Umbilical cord (tissue), 2 donors: ENCODE measurements around the gene OR5C1. TPM values are rescaled to one million over a fixed set of nuclear protein-coding genes. Genes with fewer than 3 reads are reported as not detected.
A peak's percentile ranks its signal among the peaks of the same experiment; 100 is the strongest.
"Not testable (repeated sequence)": the region's sequence is repeated elsewhere in the genome, so short reads cannot be mapped to it uniquely, and the experiment has no call there.

ENCODE experiments used
- DNase-seq: peaks from one replicate; pipeline ENCODE4 v3.0.0-alpha.2; 2015; ENCODE audit warnings: low spot score
- total RNA-seq: library from RNA; depleted of rRNA; stranded (reverse); fragments of >200 nt; gene quantifications from one replicate; pipeline ENCODE4 v1.2.3, GENCODE V29; 2014; ENCODE audit warnings: low replicate concordance; ENCODE audit not compliant: insufficient read depth

OR5C1 gene
- total RNA-seq, 1 donor from 2014 or later: 1.2 TPM

- peak; percentile 82 for DNase-seq
Observed at GRCh38 chr9:122810306-122810946, 21.7 kb downstream of the OR5C1 start.

DNA sequence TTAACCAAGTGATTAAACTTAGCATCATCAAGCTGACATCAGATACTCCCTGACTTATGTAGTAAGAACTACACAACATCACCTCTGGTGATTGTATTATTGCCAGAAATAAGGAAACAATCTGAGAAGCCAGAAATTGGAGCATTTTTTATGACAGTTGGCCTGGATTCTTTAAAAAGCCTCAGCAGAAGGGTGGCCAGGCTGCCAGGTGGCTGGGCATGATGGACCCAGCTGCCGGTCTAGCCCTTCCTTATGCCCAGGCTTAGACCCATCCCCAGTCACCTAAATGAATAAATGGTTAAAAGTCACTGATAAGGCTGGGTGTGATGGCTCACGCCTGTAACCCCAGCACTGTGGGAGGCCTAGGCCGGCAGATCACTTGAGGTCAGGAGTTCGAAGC is 24.0 kb downstream of the OR5C1 start:
- DNase-seq: no peak

DNA sequence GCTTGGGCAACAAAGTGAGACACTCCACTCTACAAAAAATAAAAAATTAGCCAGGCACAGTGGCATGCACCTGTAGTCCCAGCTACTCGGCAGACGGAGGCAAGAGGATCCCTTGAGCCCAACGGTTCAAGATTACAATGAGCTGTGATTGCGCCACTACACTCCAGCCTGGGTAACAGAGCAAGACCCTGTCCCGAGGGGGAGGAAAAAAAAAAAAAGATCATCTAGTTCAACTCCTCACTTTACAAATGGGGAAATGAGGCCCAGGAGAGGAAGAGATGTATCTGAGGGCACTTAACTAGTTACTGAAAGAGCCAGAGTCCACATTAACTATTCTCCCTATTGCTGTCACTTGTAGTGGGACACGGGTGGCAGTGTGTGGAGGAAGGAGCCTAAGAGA is 25.8 kb downstream of the OR5C1 start:
- DNase-seq: no peak

GRCh38 chr9:122815544-122815943 is 26.8 kb downstream of the OR5C1 start:
- no peak for DNase-seq

DNA sequence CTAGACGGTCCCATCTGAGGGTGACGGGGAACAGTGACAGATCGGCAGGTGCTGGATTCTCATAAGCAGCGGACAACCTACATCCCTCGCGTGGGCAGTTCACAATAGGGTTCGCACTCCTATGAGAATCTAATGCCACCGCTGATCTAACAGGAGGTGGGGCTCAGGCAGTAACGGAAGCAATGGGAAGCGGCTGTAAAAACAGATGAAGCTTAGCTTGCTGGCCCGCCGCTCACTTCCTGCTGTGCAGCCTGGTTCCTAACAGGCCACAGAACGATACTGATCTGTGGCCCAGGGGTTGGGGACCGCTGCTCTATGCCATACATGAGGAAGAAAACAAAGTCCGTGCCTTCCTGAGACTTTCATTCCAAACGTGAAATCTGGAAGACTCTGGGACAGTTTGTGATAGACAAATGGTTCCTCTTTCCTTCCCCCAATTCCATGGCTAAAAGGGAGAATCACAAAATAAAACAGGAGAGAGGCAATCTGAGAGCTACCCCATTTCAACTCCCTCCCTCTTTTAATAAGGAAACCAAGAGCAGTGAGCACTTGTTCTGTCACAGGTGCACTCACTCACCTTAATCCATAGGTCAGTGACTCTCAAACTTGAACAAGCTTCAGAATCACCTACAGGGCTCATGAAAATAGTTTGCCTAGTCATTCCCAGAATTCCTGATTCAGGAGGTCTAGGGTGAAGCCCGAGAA is 27.6 kb downstream of the OR5C1 start:
- DNase-seq: peak; percentile 57

DNA sequence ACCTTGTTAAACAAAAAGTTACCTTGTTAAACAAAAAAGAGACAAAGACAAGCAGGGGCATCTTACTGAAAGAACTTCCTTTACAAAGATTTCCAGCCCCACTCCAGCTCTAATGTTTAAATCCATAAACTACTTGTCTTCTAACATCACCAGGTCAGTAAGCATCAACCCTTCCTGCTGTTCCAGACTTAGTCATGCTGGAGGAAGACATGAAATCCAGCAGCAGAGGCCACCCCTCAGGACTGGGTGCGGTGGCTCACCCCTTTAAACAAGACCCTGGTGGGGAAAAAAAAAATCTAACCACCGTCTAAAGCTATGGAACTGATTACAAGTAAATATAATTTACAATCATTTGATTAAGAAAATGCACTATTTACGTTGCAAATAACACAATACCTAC is 30.6 kb downstream of the OR5C1 start:
- DNase-seq: no peak

DNA sequence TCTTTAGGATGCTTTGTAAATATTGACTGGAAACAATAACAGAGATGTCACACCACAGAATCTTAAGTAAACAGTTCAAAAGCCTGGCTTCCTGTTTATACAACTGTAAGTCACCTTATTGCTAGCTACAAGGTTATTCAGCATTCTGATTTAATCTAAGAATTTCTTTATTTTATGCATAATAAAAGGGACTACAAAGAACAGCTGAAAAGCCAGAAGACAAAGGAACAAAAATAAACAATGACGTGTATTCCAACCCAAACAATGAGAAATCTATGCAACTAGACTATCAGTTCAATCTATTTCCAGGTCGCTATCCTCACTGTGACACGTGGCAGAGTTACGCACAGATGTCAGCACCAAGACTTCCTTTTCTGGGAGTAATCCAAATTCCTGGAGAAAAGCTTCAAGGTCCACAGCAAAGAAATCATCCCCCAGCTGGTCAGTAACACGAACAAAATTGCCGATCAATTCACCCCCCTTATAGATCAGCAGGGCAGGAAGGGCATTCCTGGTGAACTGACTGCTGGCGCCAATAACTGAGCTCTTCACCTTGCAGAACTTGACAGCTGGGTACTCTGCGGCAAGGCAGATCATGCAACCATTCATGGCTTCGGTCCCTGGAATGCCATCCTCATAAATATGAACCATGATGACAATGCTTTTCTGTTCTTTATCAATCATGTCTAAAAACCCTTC is 31.2 kb downstream of the OR5C1 start:
- DNase-seq: no peak

DNA sequence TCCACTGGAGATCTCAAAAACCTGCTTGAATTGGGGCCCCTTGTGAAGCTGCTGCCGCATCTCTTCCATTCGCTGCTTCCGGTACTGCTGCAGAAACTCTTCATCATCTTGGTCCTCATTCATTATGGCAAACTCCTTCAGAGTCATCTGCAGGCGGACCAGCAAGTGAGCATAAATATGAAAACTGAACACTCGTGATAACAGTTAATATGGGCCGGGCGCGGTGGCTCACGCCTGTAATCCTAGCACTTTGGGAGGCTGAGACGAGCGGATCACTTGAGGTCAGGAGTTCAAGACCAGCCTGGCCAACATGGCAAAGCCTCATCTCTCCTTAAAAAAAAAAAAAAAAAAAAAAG is 31.7 kb downstream of the OR5C1 start:
- DNase-seq: no peak

GRCh38 chr9:122821278-122821943 is 32.7 kb downstream of the OR5C1 start:
- peak; percentile 43 for DNase-seq

GRCh38 chr9:122822056-122822455 is 33.3 kb downstream of the OR5C1 start:
- DNase-seq: no peak

DNA sequence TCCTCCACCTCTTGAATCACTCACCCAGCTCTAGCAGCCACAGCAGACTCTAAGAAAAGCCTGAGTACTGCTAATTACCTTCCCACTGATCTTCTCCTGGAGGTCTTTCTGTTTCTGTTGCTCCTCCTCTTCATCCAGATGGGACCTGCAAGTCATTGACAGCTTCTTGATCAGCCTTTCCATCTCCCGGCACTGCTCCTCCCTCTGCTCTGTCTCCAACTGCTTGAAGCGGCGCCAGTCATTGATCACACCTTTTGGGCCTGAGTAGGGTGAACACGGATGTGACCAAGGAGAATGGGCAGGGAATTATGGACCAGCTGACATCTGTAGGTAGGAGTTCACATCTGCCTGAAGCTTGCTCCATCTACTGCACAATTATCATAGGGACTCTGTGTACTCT is 34.2 kb downstream of the OR5C1 start:
- DNase-seq: no peak

GRCh38 chr9:122827761-122828093 is 39.0 kb downstream of the OR5C1 start:
- no peak for DNase-seq

GRCh38 chr9:122828965-122829284 is 40.2 kb downstream of the OR5C1 start:
- not testable (repeated sequence) for DNase-seq

DNA sequence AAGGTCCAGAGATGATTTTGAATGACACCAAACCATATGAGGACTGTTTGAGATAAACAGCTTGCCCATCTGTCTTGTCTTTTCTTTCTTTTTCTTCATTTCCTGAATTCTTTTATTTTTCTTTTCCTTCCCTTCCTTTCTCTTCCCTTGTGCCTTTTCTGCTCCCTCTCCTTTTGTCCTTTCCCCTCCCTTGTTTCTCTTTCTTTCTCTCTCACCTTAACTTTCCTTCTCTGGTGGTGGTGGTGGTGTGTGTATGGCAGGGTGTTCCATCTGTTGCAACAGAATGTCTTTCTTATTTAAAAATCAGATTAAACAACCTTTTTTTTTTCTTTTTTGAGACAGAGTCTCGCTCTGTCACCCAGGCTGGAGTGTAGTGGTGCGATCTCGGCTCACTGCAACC is 43.5 kb downstream of the OR5C1 start:
- no peak for DNase-seq

GRCh38 chr9:122835313-122835731 is 46.6 kb downstream of the OR5C1 start:
- no peak for DNase-seq

GRCh38 chr9:122837266-122837850 is 48.6 kb downstream of the OR5C1 start:
- DNase-seq: no peak

DNA sequence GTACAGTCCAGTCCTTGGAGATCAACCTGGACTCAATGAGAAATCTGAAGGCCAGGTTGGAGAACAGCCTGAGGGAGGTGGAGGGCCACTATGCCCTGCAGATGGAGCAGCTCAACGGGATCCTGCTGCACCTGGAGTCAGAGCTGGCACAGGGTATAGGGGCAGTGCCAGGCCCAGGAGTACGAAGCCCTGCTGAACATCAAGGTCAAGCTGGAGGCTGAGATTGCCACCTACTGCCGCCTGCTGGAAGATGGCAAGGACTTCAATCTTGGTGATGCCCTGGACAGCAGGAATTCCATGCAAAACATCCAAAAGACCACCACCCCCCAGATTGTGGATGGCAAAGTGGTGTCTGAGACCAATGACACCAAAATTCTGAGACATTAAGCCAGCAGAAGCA is 49.7 kb downstream of the OR5C1 start:
- DNase-seq: not testable (repeated sequence)

Other genes starting within 250 kb of the OR5C1 start
- 0.72 TPM for gene OR1N2, start 235.8 kb upstream of the OR5C1 start, total RNA-seq
- not detected for gene OR1L8, start 205.5 kb upstream of the OR5C1 start, total RNA-seq
- 9.6 TPM for gene OR1Q1, start 174.2 kb upstream of the OR5C1 start, total RNA-seq
- gene OR1B1, start 131.3 kb upstream of the OR5C1 start, total RNA-seq: 0.72 TPM
- gene OR1L1, start 127.2 kb upstream of the OR5C1 start, total RNA-seq: not detected
- gene OR1L3, start 113.8 kb upstream of the OR5C1 start, total RNA-seq: not detected
- not detected for gene OR1L4, start 64.9 kb upstream of the OR5C1 start, total RNA-seq
- gene OR1L6, start 46.6 kb upstream of the OR5C1 start, total RNA-seq: 1.2 TPM
- not detected for gene OR1K1, start 11.2 kb downstream of the OR5C1 start, total RNA-seq
- 24.1 TPM for gene PDCL, start 39.7 kb downstream of the OR5C1 start, total RNA-seq
- 44.1 TPM for gene RC3H2, start 116.4 kb downstream of the OR5C1 start, total RNA-seq
- 13.2 TPM for gene ZBTB6, start 124.4 kb downstream of the OR5C1 start, total RNA-seq
- 4.3 TPM for gene ZBTB26, start 142.6 kb downstream of the OR5C1 start, total RNA-seq
- gene RABGAP1, start 152.1 kb downstream of the OR5C1 start, total RNA-seq: 226 TPM
- 20.9 TPM for gene GPR21, start 244.7 kb downstream of the OR5C1 start, total RNA-seq